ENCODE measurements around the gene MPDZ.

The MPDZ gene

GRCh38 chr9:13279284-13280141 lies at the start of gene MPDZ:
Gene MPDZ, minus strand, starts transcription at chr9:13279692. Its CDS starts 29,377 bp downstream, at chr9:13250315.
- DNase-seq, result peak; percentile 42

DNA sequence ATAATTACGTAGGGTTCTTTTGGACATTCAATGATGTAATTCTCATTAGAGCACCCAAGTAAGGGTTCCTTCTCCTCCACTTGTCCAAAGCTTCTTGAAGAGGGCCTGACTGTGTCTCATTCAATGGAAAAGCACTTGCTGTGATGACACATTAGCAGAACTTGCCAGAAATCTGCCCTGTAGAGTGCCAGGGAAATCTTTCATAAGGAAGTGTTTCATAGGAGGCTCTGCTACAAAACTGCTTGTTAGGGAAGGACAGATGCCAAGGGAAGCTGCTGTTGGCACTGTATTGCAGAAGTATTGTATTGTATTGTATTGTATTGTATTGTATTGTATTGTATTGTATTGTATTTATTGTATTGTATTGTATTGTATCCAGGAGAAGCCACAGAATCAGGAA lies 45.5 kb upstream of the MPDZ start:
- DNase-seq, result no peak

DNA sequence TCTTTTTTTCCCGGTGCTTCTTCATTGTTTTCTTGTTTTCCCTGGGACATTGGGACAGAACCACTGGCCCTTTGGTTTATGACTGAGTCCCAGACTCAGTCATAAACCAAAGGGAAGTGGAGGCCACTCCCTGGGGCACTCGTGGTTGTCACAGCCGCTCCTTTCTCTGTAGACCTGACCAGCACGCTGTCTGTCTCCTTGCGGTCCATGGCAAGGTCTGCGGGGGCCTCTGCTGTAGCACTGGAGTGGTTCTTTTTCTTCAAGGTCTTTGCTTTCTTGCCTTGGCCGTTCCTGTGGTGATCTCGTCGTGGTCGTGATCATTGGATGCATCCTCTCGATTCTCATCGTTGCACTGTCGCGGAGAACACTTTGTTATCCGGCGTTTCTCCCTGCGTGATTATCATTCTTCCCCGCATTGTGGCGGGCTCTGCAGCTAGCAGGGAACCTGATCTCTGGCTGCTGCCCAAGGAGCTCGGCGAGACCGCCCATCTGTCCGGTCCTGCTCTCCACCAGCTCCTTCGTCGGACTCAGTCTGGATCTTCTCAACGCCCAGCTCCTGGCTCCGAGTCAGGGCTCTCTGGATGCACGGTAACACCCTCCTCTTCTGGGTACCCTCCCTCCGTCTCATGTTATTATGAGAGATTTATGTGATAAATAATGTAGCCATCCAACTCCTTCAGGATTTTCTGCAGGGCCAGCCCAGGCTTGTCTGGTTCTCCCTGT lies 43.5 kb upstream of the MPDZ start:
- no peak for DNase-seq

DNA sequence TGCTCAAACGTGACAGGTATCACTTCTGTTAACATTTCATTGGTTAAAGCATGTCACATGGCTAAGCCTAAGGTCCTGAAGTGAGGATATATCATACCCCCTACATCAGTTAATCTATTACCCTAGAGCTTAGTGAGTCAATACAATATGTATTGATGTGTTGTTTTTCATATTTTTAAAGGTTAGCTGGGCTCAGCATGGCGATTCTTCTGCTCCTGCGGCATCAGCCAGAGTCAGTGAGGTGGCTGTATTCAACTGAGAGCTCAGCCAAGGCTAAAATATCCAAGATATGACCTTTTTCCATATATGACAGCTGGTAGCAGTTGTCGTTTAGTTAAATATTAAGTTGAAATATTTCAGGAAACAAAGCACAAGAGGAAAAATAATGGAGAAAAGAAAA lies 38.5 kb upstream of the MPDZ start:
- DNase-seq, result no peak

GRCh38 chr9:13296972-13297371 lies 17.5 kb upstream of the MPDZ start:
- DNase-seq, result no peak

- no peak for DNase-seq
Observed at GRCh38 chr9:13295556-13295955, 16.1 kb upstream of the MPDZ start.

DNA sequence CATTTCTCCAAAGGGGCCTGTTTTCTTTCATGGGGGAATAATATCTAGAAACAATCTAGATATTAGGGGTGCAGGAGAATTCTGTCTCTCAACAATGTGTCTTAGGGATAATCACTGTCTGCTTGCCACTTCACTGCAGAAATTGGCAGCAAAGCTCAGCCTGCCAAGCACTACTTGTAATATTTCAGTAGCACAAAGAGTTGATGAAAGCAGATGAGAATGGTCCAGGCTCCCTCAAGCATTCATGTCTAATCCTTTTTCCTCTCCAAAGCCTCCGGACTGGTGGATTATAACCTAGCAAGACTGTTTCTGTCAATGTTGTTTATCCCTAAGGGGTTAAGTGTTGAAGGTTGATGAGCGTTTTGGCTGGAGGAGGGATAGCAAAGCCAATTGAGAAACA lies 13.3 kb upstream of the MPDZ start:
- no peak for DNase-seq

DNA sequence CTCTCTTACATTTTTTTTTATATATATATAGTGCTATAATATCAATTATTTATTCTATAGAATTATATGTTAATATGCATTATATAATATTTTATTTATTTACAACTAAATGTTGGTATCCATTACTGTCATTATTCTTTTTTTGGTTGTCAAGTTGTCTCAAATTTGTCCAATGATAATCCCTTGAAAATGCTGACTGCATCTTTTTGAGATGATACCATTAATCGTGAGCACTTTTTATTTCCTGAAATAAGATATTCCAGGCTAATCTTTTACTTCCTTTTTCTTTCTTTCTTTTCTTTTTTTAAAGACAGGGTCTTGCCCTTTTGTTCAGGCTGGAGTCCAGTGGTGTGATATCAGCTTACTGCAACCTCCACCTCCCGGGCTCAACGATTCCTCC lies 12.7 kb upstream of the MPDZ start:
- DNase-seq, result no peak

DNA sequence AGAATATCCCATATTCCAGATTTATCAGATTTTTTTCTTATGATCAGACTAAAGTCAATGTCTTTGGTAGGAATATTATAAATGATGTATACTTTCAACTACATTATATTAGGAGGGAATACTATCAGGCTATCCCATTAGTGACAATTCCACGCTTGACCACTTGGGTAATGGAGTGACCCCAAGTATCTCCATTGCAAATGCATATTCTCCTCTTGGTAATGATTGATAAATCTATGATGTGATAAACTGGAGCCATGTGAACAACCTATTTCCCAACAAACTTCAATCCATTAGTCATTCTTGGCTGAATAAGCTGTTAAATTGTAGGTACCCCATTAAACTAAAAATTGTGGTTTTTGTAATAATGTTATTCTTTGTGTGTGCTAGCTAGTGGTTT lies 12.2 kb upstream of the MPDZ start:
- no peak for DNase-seq

- DNase-seq, result no peak
Observed at GRCh38 chr9:13284011-13284410, 4.5 kb upstream of the MPDZ start.

DNA sequence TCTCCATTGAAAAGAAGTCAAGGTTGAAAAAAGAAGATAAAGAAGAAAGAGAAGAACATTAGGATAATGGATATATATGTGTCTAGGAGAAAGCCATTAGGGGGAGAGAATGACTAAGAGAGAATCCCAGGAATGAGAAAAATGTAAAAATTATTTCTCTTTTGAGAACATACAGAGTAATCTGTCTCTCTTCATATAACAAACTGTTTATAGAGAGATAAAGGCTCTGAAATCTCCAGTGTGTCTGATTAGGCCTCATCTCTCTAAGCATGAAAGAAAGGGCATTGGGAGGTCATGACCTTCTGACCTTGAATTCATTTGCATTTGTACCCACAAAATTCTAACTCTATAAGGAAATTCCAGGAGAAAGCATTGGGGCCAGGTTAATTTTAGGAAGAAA lies 3.5 kb upstream of the MPDZ start:
- DNase-seq, result no peak

DNA sequence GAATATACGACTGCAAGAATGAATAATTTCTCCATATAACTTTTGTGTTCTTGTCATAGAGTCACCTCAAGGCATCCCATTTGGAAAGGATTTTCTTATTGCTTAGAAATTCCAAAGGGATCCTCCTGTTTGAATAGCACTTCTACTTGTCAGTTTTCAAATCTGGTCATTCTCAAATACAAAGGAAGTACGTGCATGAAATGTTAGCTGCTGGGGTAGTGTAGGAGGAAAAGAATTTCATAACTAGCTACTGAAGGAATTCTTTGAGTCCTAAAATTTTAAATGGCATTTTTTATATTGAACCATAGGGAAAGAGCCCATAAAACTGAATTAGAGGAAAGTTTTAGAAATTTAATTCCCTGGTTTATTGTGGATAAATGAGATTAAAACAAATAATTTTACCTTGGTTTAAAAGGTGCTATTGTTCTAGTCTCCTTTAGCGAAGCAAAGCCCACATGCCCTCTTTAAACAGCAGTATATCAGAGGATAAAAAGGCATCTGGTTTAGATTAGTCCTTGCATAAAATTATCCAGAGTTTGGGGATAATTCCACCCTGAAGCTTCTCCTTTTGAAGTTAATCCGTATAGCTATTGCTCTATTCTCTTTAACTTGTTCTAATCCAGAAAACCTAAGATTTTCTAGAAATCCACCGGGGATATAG lies 2.0 kb upstream of the MPDZ start:
- no peak for DNase-seq

DNA sequence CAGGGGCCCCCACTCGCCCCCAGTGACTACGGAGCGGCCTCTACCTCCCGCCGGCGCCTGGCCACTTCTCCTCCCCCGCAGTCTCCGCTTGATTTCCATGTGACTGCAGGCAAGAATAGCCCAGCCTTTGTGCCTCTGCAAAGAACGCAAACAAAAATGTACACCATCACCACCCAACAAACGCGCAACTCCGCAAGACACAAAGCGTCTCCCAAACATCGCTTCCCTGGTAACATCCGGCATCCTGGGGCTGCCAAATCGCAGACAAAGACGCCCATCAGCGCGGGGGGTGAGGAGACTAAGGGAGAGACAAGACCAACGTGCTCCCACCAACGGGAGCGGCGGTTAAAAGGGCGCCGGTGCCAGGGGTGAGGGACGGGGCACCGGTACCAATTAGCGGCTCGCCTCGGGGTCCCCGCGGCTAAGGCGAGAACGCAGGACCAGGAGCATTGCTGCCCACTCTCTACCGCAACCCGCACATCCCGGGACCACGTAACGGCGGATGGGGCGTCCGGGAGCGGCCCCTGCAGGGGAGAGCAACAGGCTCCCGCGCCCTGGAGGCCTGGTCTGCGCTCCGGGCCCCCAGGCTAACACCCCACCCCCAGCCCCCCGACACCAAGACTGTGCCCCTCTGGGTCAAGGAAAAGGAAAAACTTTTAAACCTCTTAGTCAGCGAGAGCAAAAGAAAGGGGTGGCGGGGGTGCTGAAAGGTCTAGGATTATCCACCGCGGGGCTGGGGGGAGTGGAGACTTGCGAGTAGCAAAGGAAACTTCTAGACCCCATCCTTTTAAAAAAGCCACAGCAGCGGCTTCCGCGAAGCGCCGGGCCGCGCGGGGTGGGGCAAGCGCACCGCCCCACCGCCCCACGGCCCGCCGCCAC lies 885 bp downstream of the MPDZ start:
- peak; percentile 26 for DNase-seq

DNA sequence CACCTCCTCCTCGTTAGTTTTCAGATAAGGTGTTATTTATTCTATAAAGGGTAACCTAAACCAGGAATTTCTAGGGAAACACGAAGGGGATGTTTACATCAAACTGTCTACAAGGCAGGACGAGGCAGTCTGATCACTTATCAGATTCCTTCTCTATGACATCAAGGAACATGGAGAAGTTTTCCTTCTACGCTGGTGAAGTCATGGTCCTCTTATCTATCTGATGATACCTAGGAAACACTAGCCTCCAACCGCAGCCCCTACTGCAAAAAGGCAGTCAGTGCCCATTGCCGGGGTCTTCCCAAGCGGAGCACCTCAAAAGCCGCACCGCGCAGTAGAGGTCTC lies 1.5 kb downstream of the MPDZ start:
- no peak for DNase-seq

GRCh38 chr9:13274886-13275641 lies 4.4 kb downstream of the MPDZ start:
- DNase-seq, result no peak

GRCh38 chr9:13270734-13271133 lies 8.8 kb downstream of the MPDZ start:
- DNase-seq, result no peak

DNA sequence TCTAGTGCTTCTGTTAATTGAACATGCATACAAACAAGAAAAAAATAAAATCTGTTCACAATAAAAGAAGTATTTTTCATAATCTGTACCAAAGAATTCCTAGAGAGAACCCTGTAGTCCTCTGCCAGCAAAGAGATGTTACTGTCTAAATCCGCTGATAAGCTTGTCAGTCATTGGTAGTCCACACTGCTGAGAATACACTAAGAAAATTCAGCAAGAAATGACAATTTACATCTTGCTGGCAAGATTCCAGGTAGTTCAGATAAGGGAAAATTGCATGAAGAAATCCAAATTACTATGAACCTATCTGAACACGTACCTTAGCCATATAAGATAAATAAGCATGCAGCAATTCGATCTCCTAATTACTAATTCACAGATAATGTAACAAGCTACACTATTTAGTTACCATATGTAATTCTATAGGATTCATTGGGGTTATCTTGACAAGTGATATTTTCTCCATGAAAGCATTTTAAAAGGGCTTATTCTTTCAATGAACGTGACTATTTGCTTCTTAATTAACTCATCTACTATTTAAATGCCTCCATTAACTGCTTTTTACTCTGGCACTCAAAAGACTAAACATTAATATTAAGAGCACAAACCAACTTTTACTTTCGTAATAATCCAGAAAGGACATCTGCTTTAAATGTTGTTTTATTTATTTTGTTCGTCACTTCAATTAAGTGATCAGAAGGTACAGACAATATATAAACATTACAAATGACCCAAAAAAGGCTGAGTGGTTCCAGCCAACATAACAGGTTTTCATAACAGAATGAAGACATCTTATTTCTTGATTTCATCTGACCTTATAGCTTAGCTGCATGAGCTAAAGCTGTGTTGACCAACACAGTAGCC lies 9.7 kb downstream of the MPDZ start:
- no peak for DNase-seq

- no peak for DNase-seq
Observed at GRCh38 chr9:13268469-13268868, 11.0 kb downstream of the MPDZ start.

DNA sequence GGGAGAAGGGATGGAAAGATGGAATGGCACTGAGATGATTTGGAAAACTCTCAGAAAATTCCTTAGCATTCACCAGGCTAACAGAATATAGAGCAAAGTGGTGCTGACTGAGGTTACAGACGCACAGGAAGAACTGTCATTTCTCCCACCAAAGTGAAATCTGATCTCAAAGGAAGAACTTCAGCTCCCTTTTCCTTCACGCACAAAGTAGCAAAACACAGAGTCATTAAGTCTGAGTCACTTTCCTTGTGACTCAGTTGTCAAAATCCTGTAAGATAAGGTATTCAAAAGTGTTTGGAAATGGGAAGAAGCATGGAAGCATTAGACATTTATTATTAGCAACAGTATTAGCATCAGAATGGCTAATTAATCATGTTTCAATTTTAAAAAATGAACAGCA lies 11.7 kb downstream of the MPDZ start:
- no peak for DNase-seq

GRCh38 chr9:13266167-13266566 lies 13.3 kb downstream of the MPDZ start:
- no peak for DNase-seq

DNA sequence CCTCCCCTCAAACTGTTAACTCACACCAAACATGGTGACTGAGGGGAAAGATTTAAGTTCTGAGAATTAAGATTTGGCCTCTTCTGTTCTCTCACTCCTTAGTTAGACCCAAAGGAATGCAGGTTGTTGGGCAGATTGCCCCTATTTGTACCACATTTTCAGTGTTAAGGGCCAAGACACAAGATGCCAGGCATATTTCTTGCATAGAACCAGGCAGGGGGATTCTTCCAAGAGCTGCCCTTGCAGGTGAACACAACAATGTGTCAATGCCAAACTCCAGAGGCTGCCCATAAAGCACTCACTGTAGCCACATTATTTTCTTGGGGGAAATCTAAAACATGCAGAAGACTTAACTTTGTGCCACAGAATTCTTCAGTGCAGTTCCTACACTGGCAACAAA lies 14.7 kb downstream of the MPDZ start:
- DNase-seq, result no peak

Data from NCI-H2171 (cell line).